ENCODE measurements around the gene CARD10. TPM values are rescaled to one million over a fixed set of nuclear protein-coding genes. Genes with fewer than 3 reads are reported as not detected.

CARD10 gene
- total RNA-seq, 1 experiment from 2014 or later, result 0.26 TPM

- no TSS peak for BruUV-seq (replicated peaks)
- CTCF ChIA-PET, result no interaction called here
Measured at GRCh38 chr22:37448516-37449127, 70.6 kb downstream of the CARD10 start.

DNA sequence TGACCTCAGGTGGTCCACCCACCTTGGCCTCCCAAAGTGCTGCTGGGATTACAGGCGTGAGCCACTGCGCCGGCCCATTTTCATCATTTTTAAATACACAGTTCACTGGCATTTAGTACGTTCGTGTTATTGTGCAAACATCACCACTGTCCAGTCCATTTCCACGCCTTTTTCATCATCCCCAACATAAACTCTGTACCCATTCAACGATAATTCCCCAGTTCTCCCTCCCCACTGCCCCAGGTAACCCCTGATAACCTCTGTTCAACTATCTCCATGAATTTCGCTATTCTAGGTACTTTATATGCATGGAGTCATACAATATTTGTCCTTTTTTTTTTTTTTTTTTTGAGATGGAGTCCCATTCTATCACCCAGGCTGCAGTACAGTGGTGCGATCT is 73.7 kb downstream of the CARD10 start:
- Histone ChIP-seq H3K4me3 (ENCODE audit: low read depth, low read length, poor library complexity, severe bottlenecking) (no peak overlapping the region), H3K36me3 (ENCODE audit: insufficient read depth, low read length, poor library complexity, severe bottlenecking) (no peaks in the 10 kb centered on the region), H3K4me1 (ENCODE audit: insufficient read depth, low read length, poor library complexity, severe bottlenecking) (no peaks in the 10 kb centered on the region), H3K27me3 (replicated peaks; ENCODE audit: insufficient read depth, low read depth, low read length, poor library complexity) (peaks cover 6% of the 10 kb centered on the region), H3K27ac (ENCODE audit: low read depth, low read length, poor library complexity, severe bottlenecking) (no peak overlapping the region), H3K9me3 (ENCODE audit: low read depth, low read length, poor library complexity, severe bottlenecking) (no peaks in the 10 kb centered on the region)
- ChIA-PET CTCF (no interaction called here), POLR2A (ENCODE audit: low non-redundant PET) (no interaction called here)
- TF ChIP-seq CTCF (conservative IDR thresholded peaks at IDR 0.05; ENCODE audit: low read depth, low read length), result no peak
- TF ChIP-seq EZH2 (IDR thresholded peaks at IDR 0.05; ENCODE audit: borderline replicate concordance, low read depth, low read length, poor library complexity, severe bottlenecking), result no peak
- no TSS peak for BruUV-seq (replicated peaks)
- intact Hi-C loops (cut with micrococcal nuclease; ENCODE audit: unreplicated experiment), result no loop called here
- DNase-seq (ENCODE audit: low spot score), result no peak

More at GRCh38 chr22:37448516-37449127, 70.6 kb downstream of the CARD10 start:
- POLR2A ChIA-PET (ENCODE audit: low non-redundant PET), result no interaction called here
- H3K27ac ChIP-seq (ENCODE audit: low read depth, low read length, poor library complexity, severe bottlenecking), result no peak overlapping the region
- TF ChIP-seq EZH2 (IDR thresholded peaks at IDR 0.05; ENCODE audit: borderline replicate concordance, low read depth, low read length, poor library complexity, severe bottlenecking), result no peak
- no peak for TF ChIP-seq CTCF (conservative IDR thresholded peaks at IDR 0.05; ENCODE audit: low read depth, low read length)
- intact Hi-C loops (cut with micrococcal nuclease; ENCODE audit: unreplicated experiment), result no loop called here
- H3K36me3 ChIP-seq (ENCODE audit: insufficient read depth, low read length, poor library complexity, severe bottlenecking), result no peaks in the 10 kb centered on the region
- no peaks in the 10 kb centered on the region for H3K4me1 ChIP-seq (ENCODE audit: insufficient read depth, low read length, poor library complexity, severe bottlenecking)
- DNase-seq (ENCODE audit: low spot score), result no peak
- no peaks in the 10 kb centered on the region for H3K9me3 ChIP-seq (ENCODE audit: low read depth, low read length, poor library complexity, severe bottlenecking)
- H3K4me3 ChIP-seq (ENCODE audit: low read depth, low read length, poor library complexity, severe bottlenecking), result no peak overlapping the region
- peaks cover 6% of the 10 kb centered on the region for H3K27me3 ChIP-seq (replicated peaks; ENCODE audit: insufficient read depth, low read depth, low read length, poor library complexity)

DNA sequence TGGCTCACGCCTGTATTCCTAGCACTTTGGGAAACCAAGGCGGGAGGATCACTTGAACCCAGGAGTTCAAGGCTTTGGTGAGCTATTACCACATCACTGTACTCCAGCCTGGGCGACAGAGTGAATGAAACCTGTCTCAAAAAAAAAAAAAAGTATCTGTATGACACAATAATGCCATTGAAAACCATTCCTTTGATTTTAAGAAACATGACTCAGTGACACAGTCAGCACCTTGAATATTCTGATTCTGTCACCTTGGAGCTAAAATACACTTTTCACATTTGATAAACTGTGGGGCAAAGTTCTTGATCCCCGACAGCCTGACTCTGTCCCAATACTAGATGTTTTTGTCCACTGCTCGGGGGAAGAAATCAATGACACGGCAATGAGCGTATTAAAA is 75.2 kb downstream of the CARD10 start:
- Histone ChIP-seq H3K9me3 (ENCODE audit: low read depth, low read length, poor library complexity, severe bottlenecking) (no peaks in the 10 kb centered on the region), H3K4me3 (ENCODE audit: low read depth, low read length, poor library complexity, severe bottlenecking) (no peak overlapping the region), H3K27ac (ENCODE audit: low read depth, low read length, poor library complexity, severe bottlenecking) (no peak overlapping the region), H3K4me1 (ENCODE audit: insufficient read depth, low read length, poor library complexity, severe bottlenecking) (no peaks in the 10 kb centered on the region), H3K27me3 (replicated peaks; ENCODE audit: insufficient read depth, low read depth, low read length, poor library complexity) (peaks cover 13% of the 10 kb centered on the region), H3K36me3 (ENCODE audit: insufficient read depth, low read length, poor library complexity, severe bottlenecking) (no peaks in the 10 kb centered on the region)
- no TSS peak for BruUV-seq (replicated peaks)
- ChIA-PET CTCF (no interaction called here), POLR2A (ENCODE audit: low non-redundant PET) (no interaction called here)
- no peak for TF ChIP-seq CTCF (conservative IDR thresholded peaks at IDR 0.05; ENCODE audit: low read depth, low read length)
- no peak for TF ChIP-seq EZH2 (IDR thresholded peaks at IDR 0.05; ENCODE audit: borderline replicate concordance, low read depth, low read length, poor library complexity, severe bottlenecking)
- intact Hi-C loops (cut with micrococcal nuclease; ENCODE audit: unreplicated experiment), result no loop called here
- no peak for DNase-seq (ENCODE audit: low spot score)

Data from A673 (cell line).